KBM-7 (cell line): ENCODE measurements around the gene GRK7.

Experiments
- DNase-seq: peaks from one replicate; pipeline ENCODE4 v3.0.0-alpha.2; 2015
- in situ Hi-C: fragments of 300-500 bp; cut with MboI; formaldehyde crosslinking; loops from 2 replicates; pipeline ENCODE4 v1.14.3; 2020; ENCODE audit warnings: low sequenced_read_pairs, low pct_unique_long_range_greater_than_20kb, mixed read lengths

GRK7 gene

GRCh38 chr3:141763088-141763750, at the start of gene GRK7:
Gene GRK7 (plus strand): TSS chr3:141763408. CDS start chr3:141778285, 14,877 bp downstream.
- no peak for DNase-seq
- in situ Hi-C loops: no loop called here

- in situ Hi-C loops: no loop called here
- no peak for DNase-seq
Measured at GRCh38 chr3:141714671-141715070, 48.5 kb upstream of the GRK7 start.

GRCh38 chr3:141722081-141722480, 41.1 kb upstream of the GRK7 start:
- no peak for DNase-seq
- in situ Hi-C loops: no loop called here

- no peak for DNase-seq
- in situ Hi-C loops: no loop called here
Measured at GRCh38 chr3:141722648-141723047, 40.6 kb upstream of the GRK7 start.

- no peak for DNase-seq
- in situ Hi-C loops: no loop called here
Measured at GRCh38 chr3:141723255-141723654, 40.0 kb upstream of the GRK7 start.

GRCh38 chr3:141724186-141724585, 39.0 kb upstream of the GRK7 start:
- in situ Hi-C loops: no loop called here
- DNase-seq: no peak

- no peak for DNase-seq
- in situ Hi-C loops: no loop called here
Measured at GRCh38 chr3:141725036-141725435, 38.2 kb upstream of the GRK7 start.

GRCh38 chr3:141726483-141726882, 36.7 kb upstream of the GRK7 start:
- DNase-seq: no peak
- in situ Hi-C loops: no loop called here

GRCh38 chr3:141728355-141728892, 34.8 kb upstream of the GRK7 start:
- DNase-seq: no peak
- in situ Hi-C loops: no loop called here

- DNase-seq: no peak
- in situ Hi-C loops: no loop called here
Measured at GRCh38 chr3:141729240-141729639, 34.0 kb upstream of the GRK7 start.

- DNase-seq: no peak
Measured at GRCh38 chr3:141735176-141735575, 28.0 kb upstream of the GRK7 start.

GRCh38 chr3:141735770-141736465, 27.3 kb upstream of the GRK7 start:
- no peak for DNase-seq
- in situ Hi-C loops: no loop called here

More at GRCh38 chr3:141735176-141735575, 28.0 kb upstream of the GRK7 start:
- in situ Hi-C loops: no loop called here

- DNase-seq: peak; percentile 75
- in situ Hi-C loops: no loop called here
Measured at GRCh38 chr3:141737093-141737492, 26.1 kb upstream of the GRK7 start.

GRCh38 chr3:141737678-141738021, 25.6 kb upstream of the GRK7 start:
- no peak for DNase-seq
- in situ Hi-C loops: no loop called here

- in situ Hi-C loops: no loop called here
- DNase-seq: peak; percentile 98
Measured at GRCh38 chr3:141738022-141738890, 25.0 kb upstream of the GRK7 start, which contains the start of gene RNF7. Gene RNF7 (plus strand): TSS chr3:141738298. CDS start chr3:141738342, 44 bp downstream.

GRCh38 chr3:141738891-141739363, 24.3 kb upstream of the GRK7 start:
- in situ Hi-C loops: no loop called here

GRCh38 chr3:141739731-141740130, 23.5 kb upstream of the GRK7 start:
- in situ Hi-C loops: no loop called here
- DNase-seq: no peak

More at GRCh38 chr3:141738891-141739363, 24.3 kb upstream of the GRK7 start:
- peak; percentile 40 for DNase-seq

GRCh38 chr3:141740349-141740748, 22.9 kb upstream of the GRK7 start:
- in situ Hi-C loops: no loop called here
- DNase-seq: no peak

GRCh38 chr3:141743305-141743704, 19.9 kb upstream of the GRK7 start:
- DNase-seq: no peak
- in situ Hi-C loops: no loop called here
